ENCODE results near the gene MN1.

The MN1 gene

GRCh38 chr22:27801616-27802345 is at the start of gene MN1:
TSS of gene MN1 (minus strand) at chr22:27801756. CDS start at chr22:27800543, 1,213 bp downstream.
- peak in 12 of 14 donors; percentile 13 to 84 (median 62) for DNase-seq

- DNase-seq, result peak in 1 of 14 donors; percentile 2
These were observed 48.5 kb upstream of the MN1 start for GRCh38 chr22:27850000-27850521.

- DNase-seq, result no peak
These were observed 46.4 kb upstream of the MN1 start for GRCh38 chr22:27848005-27848404.

- DNase-seq, result no peak
These were observed 45.4 kb upstream of the MN1 start for GRCh38 chr22:27846910-27847309.

- no peak for DNase-seq
These were observed 44.7 kb upstream of the MN1 start for GRCh38 chr22:27846248-27846757.

- DNase-seq, result no peak
These were observed 44.1 kb upstream of the MN1 start for GRCh38 chr22:27845644-27846043.

- DNase-seq, result no peak
These were observed 43.4 kb upstream of the MN1 start for GRCh38 chr22:27844656-27845591.

- no peak for DNase-seq
These were observed 42.7 kb upstream of the MN1 start for GRCh38 chr22:27844256-27844655.

GRCh38 chr22:27843441-27843840 is 41.9 kb upstream of the MN1 start:
- DNase-seq, result no peak

GRCh38 chr22:27842669-27843431 is 41.3 kb upstream of the MN1 start:
- peak in 1 of 14 donors; percentile 16 for DNase-seq

GRCh38 chr22:27842201-27842600 is 40.6 kb upstream of the MN1 start:
- no peak for DNase-seq

- DNase-seq, result no peak
These were observed 38.9 kb upstream of the MN1 start for GRCh38 chr22:27840436-27840835.

GRCh38 chr22:27839057-27839660 is 37.6 kb upstream of the MN1 start:
- DNase-seq, result no peak

- DNase-seq, result no peak
These were observed 34.6 kb upstream of the MN1 start for GRCh38 chr22:27836181-27836580.

GRCh38 chr22:27835446-27835845 is 33.9 kb upstream of the MN1 start:
- no peak for DNase-seq

- DNase-seq, result no peak
These were observed 33.0 kb upstream of the MN1 start for GRCh38 chr22:27834364-27835185.

- DNase-seq, result no peak
These were observed 32.2 kb upstream of the MN1 start for GRCh38 chr22:27833803-27834202.

- no peak for DNase-seq
These were observed 31.1 kb upstream of the MN1 start for GRCh38 chr22:27832606-27833005.

- no peak for DNase-seq
These were observed 28.1 kb upstream of the MN1 start for GRCh38 chr22:27829620-27830019.

- no peak for DNase-seq
These were observed 26.3 kb upstream of the MN1 start for GRCh38 chr22:27827604-27828587.

All from C1 segment of cervical spinal cord (tissue), 14 donors.